Nephron progenitor cell (in vitro differentiated cells): ENCODE measurements around the gene ECE1.
"Not testable (repeated sequence)": the region's sequence is repeated elsewhere in the genome, so short reads cannot be mapped to it uniquely, and the experiment has no call there.

Source experiments
- DNase-seq: peaks from one replicate; pipeline ENCODE4 v3.0.0; 2021
- H3K27ac Mint-ChIP-seq: 2 replicates; pipeline ENCODE4 v1.8.0; 2021; ENCODE audit warnings: mild to moderate bottlenecking, moderate library complexity, mixed read lengths
- H3K27me3 Mint-ChIP-seq: 2 replicates; pipeline ENCODE4 v1.8.0; 2021; ENCODE audit warnings: mild to moderate bottlenecking, low read depth, mixed read lengths; ENCODE audit not compliant: poor library complexity
- H3K36me3 Mint-ChIP-seq: 2 replicates; pipeline ENCODE4 v1.8.0; 2021; ENCODE audit warnings: low read depth, mixed read lengths
- H3K4me1 Mint-ChIP-seq: 2 replicates; pipeline ENCODE4 v1.8.0; 2021; ENCODE audit warnings: mixed read lengths
- H3K4me3 Mint-ChIP-seq: 2 replicates; pipeline ENCODE4 v1.8.0; 2021; ENCODE audit warnings: mild to moderate bottlenecking, moderate library complexity, mixed read lengths
- H3K9me3 Mint-ChIP-seq: 2 replicates; pipeline ENCODE4 v1.8.0; 2021; ENCODE audit warnings: mild to moderate bottlenecking, moderate library complexity, mixed read lengths
- CTCF ChIP-seq: fragments of 200-600 bp; sonication (generic); IDR thresholded peaks from 2 replicates; pipeline ENCODE4 v1.5.0; 2021; ENCODE audit warnings: antibody characterized with exemption

The ECE1 gene

GRCh38 chr1:21174654-21175323, 115.5 kb downstream of the ECE1 start:
- DNase-seq = no peak
- Mint-ChIP-seq H3K27ac (peak overlapping the region; percentile 98), H3K4me1 (peaks cover 34% of the 10 kb centered on the region), H3K27me3 (peaks cover 5% of the 10 kb centered on the region), H3K9me3 (no peaks in the 10 kb centered on the region), H3K36me3 (peaks cover 29% of the 10 kb centered on the region), H3K4me3 (peak overlapping the region; percentile 89)
- TF ChIP-seq CTCF = no peak

- Mint-ChIP-seq H3K4me1 (peaks cover 34% of the 10 kb centered on the region), H3K4me3 (peak overlapping the region; percentile 89), H3K36me3 (peaks cover 34% of the 10 kb centered on the region), H3K9me3 (no peaks in the 10 kb centered on the region), H3K27me3 (peaks cover 5% of the 10 kb centered on the region), H3K27ac (no peak overlapping the region)
- DNase-seq = no peak
- TF ChIP-seq CTCF = no peak
Observed at GRCh38 chr1:21174230-21174629, 116.0 kb downstream of the ECE1 start.

GRCh38 chr1:21173096-21173495, 117.2 kb downstream of the ECE1 start:
- H3K9me3 Mint-ChIP-seq, H3K4me3 Mint-ChIP-seq, H3K27me3 Mint-ChIP-seq, DNase-seq, H3K27ac Mint-ChIP-seq: not testable (repeated sequence)
- Mint-ChIP-seq H3K4me1 (peaks cover 34% of the 10 kb centered on the region), H3K36me3 (peaks cover 43% of the 10 kb centered on the region)

- not testable (repeated sequence) for H3K9me3 Mint-ChIP-seq, H3K27ac Mint-ChIP-seq, H3K27me3 Mint-ChIP-seq, H3K4me3 Mint-ChIP-seq, DNase-seq
- Mint-ChIP-seq H3K36me3 (peaks cover 63% of the 10 kb centered on the region), H3K4me1 (peaks cover 34% of the 10 kb centered on the region)
Observed at GRCh38 chr1:21170837-21171236, 119.4 kb downstream of the ECE1 start.

- no peak overlapping the region for H3K4me3 Mint-ChIP-seq
- peaks cover 82% of the 10 kb centered on the region for H3K36me3 Mint-ChIP-seq
- H3K27me3 Mint-ChIP-seq = no peaks in the 10 kb centered on the region
- H3K4me1 Mint-ChIP-seq = peaks cover 11% of the 10 kb centered on the region
- no peak overlapping the region for H3K27ac Mint-ChIP-seq
- DNase-seq = no peak
- no peak for TF ChIP-seq CTCF
- H3K9me3 Mint-ChIP-seq = peaks cover 9% of the 10 kb centered on the region
Observed at GRCh38 chr1:21168444-21168843, 121.8 kb downstream of the ECE1 start.
